NCI-H2171 (cell line): Measurements from ENCODE around the gene POLR3B.

Experiments
- DNase-seq: peaks from one replicate; lab custom pipeline; 2025; lab: John Stamatoyannopoulos, UW

The POLR3B gene

GRCh38 chr12:106415134-106415533 is 57.6 kb downstream of the POLR3B start:
- no peak for DNase-seq

- DNase-seq = no peak
Measured at GRCh38 chr12:106416273-106416672, 58.7 kb downstream of the POLR3B start.

- no peak for DNase-seq
Measured at GRCh38 chr12:106417926-106418910, 60.7 kb downstream of the POLR3B start.

- DNase-seq = no peak
Measured at GRCh38 chr12:106418970-106419369, 61.4 kb downstream of the POLR3B start.

DNA sequence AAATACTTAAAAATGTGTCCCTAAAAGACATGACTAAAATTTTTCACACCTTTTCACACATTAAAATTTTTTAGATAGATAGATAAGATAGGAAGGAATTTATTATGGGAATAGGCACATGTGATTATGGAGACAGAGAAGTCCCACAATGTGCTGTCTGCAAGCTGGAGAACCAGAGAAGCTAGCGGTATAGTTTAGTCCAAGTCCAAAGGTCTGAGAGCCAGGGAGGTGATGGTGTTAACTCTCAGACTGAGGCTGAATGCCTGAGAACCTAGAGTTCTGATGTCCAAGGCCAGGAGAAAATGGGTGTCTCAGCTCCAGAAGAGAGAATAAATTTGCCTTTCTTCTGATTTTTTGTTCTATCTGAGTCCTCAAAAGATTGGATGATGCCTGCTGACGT is 65.7 kb downstream of the POLR3B start:
- DNase-seq = no peak

GRCh38 chr12:106425061-106425702 is 67.6 kb downstream of the POLR3B start:
- no peak for DNase-seq

DNA sequence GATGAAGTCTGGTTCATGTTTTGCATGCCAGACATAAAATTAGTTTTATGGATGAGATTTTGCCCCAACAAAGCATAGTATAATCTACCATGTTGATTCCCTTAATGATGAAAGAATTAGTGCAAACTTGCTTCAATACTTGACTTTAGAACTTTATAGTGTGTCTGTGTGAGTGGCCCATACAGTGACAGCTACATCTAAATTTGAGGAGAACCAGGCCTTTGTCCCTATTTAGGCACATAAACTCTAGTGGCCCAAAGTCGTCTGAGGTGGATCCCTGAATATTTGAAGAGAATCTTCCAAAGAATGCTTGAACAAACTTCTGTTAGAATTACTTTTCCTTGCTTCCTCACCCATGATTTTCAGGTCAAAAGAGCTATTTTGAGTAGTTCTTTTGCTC is 70.4 kb downstream of the POLR3B start:
- no peak for DNase-seq

DNA sequence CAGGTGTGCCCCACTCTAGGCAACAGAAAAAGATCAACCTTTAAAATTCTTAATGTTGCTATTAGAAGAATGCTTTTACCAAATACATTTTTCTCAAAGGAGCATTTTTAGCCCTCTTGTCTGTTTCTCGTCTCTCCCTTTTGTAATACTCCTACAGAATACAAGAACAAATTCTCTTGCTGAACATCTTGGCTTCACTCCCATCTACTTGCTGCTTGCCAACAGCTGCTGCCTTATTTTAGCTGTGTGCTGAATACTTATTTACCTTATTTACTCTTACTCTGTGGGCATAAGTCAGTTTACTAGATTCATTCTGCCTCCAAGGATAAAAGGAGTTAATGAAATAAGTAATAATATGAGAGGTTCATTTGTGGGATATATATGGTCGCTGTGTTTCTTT is 70.8 kb downstream of the POLR3B start:
- no peak for DNase-seq

DNA sequence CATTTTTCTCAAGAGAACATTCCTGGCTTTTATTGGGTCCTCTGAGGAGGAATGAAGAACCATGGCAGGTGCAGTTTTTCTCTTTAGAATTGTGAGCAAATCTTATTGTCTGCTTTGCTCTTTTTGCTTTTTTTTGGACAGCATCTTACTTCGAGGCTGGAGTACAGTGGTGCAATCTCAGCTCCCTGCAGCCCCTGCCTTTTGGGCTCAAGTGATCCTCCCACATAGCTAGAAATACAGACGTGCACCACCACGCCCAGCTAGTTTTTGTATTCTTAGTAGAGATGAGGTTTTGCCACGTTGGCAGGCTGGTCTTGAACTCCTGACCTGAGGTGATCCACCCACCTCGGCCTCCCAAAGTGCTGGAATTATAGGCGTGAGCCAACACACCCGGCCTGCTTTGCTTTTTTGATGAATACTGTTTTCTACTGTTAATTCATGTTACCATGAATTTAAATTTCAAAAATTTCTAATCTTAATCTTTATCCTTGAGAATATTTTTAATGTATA is 71.5 kb downstream of the POLR3B start:
- DNase-seq = no peak

- no peak for DNase-seq
Measured at GRCh38 chr12:106429636-106430035, 72.1 kb downstream of the POLR3B start.

DNA sequence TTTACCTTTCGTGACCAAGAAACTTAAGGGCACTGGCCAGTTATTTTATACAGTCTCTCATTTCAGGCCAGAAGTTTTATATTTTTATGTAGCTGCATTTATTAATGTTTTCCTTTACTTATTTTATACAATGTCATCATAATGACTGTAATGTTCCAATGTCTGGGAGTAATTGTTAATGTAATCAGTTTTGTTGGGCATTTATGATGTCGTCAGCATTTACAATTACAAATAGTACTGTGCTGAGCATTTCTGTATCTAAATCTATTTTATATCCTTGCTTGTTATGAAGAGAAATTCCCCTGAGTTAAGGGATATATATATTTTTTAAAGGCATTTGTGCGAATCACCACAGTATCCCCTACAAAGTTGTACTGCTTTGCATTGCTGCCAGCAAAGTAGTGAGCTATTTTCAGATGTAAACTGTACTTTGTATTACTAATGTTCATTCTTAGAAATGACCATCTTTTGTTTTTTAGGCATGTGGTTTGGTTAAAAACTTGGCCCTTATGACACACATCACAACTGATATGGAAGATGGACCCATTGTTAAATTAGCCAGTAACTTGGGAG is 74.4 kb downstream of the POLR3B start:
- DNase-seq = no peak

DNA sequence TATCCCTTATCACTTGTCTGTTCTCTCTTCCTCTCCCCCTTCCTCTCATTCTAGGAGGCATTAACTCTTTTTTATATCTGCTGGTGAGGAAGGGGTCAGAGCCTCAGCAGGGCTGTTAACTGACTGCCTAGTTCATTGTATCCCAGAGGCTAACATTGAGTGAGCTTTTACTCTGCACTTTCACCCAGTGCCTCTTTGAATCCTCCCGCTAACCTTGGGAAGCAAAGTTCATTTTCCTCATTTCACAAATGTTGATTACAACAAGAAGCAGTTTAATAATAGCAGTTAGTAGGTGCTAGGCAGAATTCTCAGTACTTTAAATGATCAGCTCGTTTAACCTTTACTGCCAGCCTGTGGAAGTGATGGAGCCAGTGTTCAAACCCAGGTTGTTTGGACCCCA is 75.5 kb downstream of the POLR3B start:
- DNase-seq = no peak

- no peak for DNase-seq
Measured at GRCh38 chr12:106434526-106434925, 77.0 kb downstream of the POLR3B start.

- no peak for DNase-seq
Measured at GRCh38 chr12:106436164-106436563, 78.6 kb downstream of the POLR3B start.

DNA sequence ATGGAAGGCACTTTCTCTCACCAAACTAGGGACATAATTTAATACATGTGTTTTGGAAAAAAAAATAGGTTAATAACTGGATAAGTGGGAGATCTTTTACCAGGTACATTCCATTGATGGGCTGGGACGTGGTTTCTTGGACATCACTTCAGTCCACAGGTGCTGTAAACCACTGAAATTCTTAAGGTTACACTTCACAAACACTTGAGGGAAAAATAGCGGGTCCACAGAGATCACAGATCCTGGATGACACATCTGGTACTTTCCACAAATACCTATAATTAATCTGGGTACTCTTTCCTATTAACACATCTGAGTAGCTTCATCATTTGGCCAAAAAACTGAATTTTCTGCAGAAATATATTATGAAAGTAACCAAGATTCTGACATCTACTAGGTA is 85.0 kb downstream of the POLR3B start:
- no peak for DNase-seq

DNA sequence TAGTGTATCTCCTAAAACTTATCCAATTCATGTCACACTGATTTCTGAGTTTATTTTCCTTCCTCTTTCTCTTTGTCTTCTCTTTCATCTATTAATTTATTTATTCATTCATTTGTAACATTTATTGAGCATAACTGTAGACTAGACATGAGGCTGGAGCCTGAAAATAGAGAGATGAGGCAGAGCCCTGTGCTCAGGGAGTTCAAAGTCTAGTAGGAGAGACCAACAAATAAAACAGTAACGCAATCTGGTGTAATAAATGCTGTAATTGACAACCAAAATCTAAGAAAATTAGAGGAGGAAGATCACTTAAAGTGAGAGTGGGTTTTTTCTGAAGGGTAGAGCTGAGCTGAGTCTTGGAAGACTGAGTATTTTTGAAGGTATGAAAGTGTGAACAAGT is 87.5 kb downstream of the POLR3B start:
- DNase-seq = no peak

GRCh38 chr12:106445959-106446358 is 88.4 kb downstream of the POLR3B start:
- no peak for DNase-seq

- DNase-seq = no peak
Measured at GRCh38 chr12:106446419-106447092, 89.0 kb downstream of the POLR3B start.

GRCh38 chr12:106452309-106452708 is 94.8 kb downstream of the POLR3B start:
- DNase-seq = no peak

GRCh38 chr12:106455111-106455510 is 97.6 kb downstream of the POLR3B start:
- no peak for DNase-seq

DNA sequence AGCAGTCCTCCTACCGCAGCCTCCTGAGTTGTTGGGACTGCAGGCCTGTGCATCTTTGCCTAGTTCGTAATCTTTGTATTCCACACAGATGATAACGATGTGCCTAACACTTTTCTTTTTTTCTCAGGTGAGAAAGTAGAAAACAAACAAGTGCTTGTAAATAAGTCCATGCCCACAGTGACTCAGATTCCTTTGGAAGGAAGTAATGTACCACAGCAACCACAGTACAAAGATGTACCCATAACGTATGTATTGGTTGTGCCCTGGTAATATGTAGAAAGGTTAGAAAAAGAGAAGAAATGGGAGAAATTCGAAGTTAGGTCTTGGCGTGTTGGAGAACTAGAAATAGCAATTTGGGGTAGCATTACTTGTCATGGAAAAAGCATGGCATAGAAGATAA is 101.6 kb downstream of the POLR3B start:
- DNase-seq = no peak

GRCh38 chr12:106459534-106459933 is 102.0 kb downstream of the POLR3B start:
- no peak for DNase-seq
